HepG2 (cell line): ENCODE results near the gene STK39. TPM values are rescaled to one million over a fixed set of nuclear protein-coding genes. Genes with fewer than 3 reads are reported as not detected.

ENCODE experiments used
- HNRNPUL1 ChIP-seq: fragments of 200-400 bp; formaldehyde crosslinking; IDR thresholded peaks from 2 replicates; pipeline ENCODE4 v1.6.1; 2017; ENCODE audit warnings: low read depth, mild to moderate bottlenecking, low read length, moderate library complexity
- KLF16 ChIP-seq, 2 experiments: sonication (generic) in 1 of 2; formaldehyde crosslinking in 1 of 2; IDR thresholded peaks; 2 replicates each; pipeline versions ENCODE4 v1.6.1 to v1.8.0; 2016 to 2023; ENCODE audit warnings: missing genetic modification reagents in 2 of 2, missing compliant biosample characterization in 1 of 2
- SNAI1 ChIP-seq: sonication (generic); formaldehyde crosslinking; IDR thresholded peaks from 2 replicates; pipeline ENCODE4 v1.5.0; 2020; ENCODE audit warnings: mild to moderate bottlenecking, missing genetic modification reagents, borderline replicate concordance
- SP4 ChIP-seq: sonication (generic); formaldehyde crosslinking; IDR thresholded peaks from 2 replicates; pipeline ENCODE4 v1.8.1; 2023; ENCODE audit warnings: mild to moderate bottlenecking, missing genetic modification reagents
- TAF1 ChIP-seq: sonication (generic); formaldehyde crosslinking; IDR thresholded peaks from 2 replicates; pipeline ENCODE4 v1.4.0; 2020; ENCODE audit warnings: missing genetic modification reagents
- ZNF318 ChIP-seq: sonication (generic); formaldehyde crosslinking; IDR thresholded peaks from 2 replicates; pipeline ENCODE4 v1.4.0; 2020; ENCODE audit warnings: mild to moderate bottlenecking, missing genetic modification reagents
- ZNF546 ChIP-seq: sonication (generic); formaldehyde crosslinking; conservative IDR thresholded peaks from 2 replicates; pipeline ENCODE4 v1.8.1; 2023; ENCODE audit warnings: mild to moderate bottlenecking, missing genetic modification reagents
- polyA plus RNA-seq, 8 experiments: library from polyadenylated mRNA; depleted of rRNA in 3 of 8; stranded (reverse) in 7 of 8; unstranded in 1 of 8; fragments of >200 nt; fragmentation: Illumina TruSeq in 4 of 8; extraction: Trizol in 4 of 8; gene quantifications; 2 replicates each; pipeline versions ENCODE4 v1.2.1 to v1.2.3, GENCODE V29; 2011 to 2016; ENCODE audit warnings: low read depth in 4 of 8, missing spikeins in 1 of 8, mixed read lengths in 1 of 8; ENCODE audit not compliant: insufficient read depth in 1 of 8
- total RNA-seq, 5 experiments: library from RNA; depleted of rRNA; stranded (reverse); fragments of >200 nt; fragmentation: Illumina TruSeq; extraction: Trizol; gene quantifications; 2 replicates each; pipeline ENCODE4 v1.2.3, GENCODE V29; 2016; ENCODE audit warnings: low read depth in 1 of 5
- TF ChIP-seq, protein P1 (sequence below): IDR thresholded peaks from 2 replicates; pipeline ENCODE4 v1.6.1; 2012; ENCODE audit warnings: low read depth, low read length, improper control_type of control experiment
- TF ChIP-seq, protein P2 (sequence below): sonication (generic); formaldehyde crosslinking; IDR thresholded peaks from 2 replicates; pipeline ENCODE4 v1.4.0; 2020; ENCODE audit warnings: missing genetic modification reagents, mild to moderate bottlenecking, borderline replicate concordance
- TF ChIP-seq, protein P3 (sequence below): sonication (generic); formaldehyde crosslinking; IDR thresholded peaks from 2 replicates; pipeline ENCODE4 v1.4.0; 2020; ENCODE audit warnings: mild to moderate bottlenecking, missing genetic modification reagents, borderline replicate concordance

STK39 gene
- total and polyA plus RNA-seq, 2 of the 13 experiments (the other 11 are each of a cell fraction or from before 2014, with no cell fraction given) = 27.3 to 38.4 TPM

- TF ChIP-seq ZNF318 (CRISPR knock-in tag) (no peak), SNAI1 (no peak), KLF16 (CRISPR knock-in tag; IDR thresholded peaks at IDR 0.05) (no peak), ZNF546 (CRISPR knock-in tag) (no peak), TAF1 (CRISPR knock-in tag) (no peak), HNRNPUL1 (no peak), SP4 (peak; percentile 55; the same call in 1 of the 2 replicates)
- TF ChIP-seq, protein P1, sequence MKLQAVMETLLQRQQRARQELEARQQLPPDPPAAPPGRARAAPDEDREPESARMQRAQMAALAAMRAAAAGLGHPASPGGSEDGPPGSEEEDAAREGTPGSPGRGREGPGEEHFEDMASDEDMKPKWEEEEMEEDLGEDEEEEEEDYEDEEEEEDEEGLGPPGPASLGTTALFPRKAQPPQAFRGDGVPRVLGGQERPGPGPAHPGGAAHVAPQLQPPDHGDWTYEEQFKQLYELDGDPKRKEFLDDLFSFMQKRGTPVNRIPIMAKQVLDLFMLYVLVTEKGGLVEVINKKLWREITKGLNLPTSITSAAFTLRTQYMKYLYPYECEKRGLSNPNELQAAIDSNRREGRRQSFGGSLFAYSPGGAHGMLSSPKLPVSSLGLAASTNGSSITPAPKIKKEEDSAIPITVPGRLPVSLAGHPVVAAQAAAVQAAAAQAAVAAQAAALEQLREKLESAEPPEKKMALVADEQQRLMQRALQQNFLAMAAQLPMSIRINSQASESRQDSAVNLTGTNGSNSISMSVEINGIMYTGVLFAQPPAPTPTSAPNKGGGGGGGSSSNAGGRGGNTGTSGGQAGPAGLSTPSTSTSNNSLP = no peak
- TF ChIP-seq, protein P2, sequence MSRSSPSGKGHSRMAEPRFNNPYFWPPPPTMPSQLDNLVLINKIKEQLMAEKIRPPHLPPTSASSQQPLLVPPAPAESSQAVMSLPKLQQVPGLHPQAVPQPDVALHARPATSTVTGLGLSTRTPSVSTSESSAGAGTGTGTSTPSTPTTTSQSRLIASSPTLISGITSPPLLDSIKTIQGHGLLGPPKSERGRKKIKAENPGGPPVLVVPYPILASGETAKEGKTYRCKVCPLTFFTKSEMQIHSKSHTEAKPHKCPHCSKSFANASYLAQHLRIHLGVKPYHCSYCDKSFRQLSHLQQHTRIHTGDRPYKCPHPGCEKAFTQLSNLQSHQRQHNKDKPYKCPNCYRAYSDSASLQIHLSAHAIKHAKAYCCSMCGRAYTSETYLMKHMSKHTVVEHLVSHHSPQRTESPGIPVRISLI (CRISPR knock-in tag) = 0 out of 2 replicates have a peak, but pooled peaks have one; percentile 1
- TF ChIP-seq, protein P3, sequence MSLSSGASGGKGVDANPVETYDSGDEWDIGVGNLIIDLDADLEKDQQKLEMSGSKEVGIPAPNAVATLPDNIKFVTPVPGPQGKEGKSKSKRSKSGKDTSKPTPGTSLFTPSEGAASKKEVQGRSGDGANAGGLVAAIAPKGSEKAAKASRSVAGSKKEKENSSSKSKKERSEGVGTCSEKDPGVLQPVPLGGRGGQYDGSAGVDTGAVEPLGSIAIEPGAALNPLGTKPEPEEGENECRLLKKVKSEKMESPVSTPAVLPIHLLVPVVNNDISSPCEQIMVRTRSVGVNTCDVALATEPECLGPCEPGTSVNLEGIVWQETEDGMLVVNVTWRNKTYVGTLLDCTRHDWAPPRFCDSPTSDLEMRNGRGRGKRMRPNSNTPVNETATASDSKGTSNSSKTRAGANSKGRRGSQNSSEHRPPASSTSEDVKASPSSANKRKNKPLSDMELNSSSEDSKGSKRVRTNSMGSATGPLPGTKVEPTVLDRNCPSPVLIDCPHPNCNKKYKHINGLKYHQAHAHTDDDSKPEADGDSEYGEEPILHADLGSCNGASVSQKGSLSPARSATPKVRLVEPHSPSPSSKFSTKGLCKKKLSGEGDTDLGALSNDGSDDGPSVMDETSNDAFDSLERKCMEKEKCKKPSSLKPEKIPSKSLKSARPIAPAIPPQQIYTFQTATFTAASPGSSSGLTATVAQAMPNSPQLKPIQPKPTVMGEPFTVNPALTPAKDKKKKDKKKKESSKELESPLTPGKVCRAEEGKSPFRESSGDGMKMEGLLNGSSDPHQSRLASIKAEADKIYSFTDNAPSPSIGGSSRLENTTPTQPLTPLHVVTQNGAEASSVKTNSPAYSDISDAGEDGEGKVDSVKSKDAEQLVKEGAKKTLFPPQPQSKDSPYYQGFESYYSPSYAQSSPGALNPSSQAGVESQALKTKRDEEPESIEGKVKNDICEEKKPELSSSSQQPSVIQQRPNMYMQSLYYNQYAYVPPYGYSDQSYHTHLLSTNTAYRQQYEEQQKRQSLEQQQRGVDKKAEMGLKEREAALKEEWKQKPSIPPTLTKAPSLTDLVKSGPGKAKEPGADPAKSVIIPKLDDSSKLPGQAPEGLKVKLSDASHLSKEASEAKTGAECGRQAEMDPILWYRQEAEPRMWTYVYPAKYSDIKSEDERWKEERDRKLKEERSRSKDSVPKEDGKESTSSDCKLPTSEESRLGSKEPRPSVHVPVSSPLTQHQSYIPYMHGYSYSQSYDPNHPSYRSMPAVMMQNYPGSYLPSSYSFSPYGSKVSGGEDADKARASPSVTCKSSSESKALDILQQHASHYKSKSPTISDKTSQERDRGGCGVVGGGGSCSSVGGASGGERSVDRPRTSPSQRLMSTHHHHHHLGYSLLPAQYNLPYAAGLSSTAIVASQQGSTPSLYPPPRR (CRISPR knock-in tag) = 0 out of 2 replicates have a peak, but pooled peaks have one; percentile 10
Observed at GRCh38 chr2:168192839-168193616, 54.4 kb downstream of the STK39 start (continued).
